HT1080 (cell line): ENCODE data around the gene ABCC4. TPM values are rescaled to one million over a fixed set of nuclear protein-coding genes. Genes with fewer than 3 reads are reported as not detected.

Experiments used
- DNase-seq: peaks from one replicate; pipeline ENCODE4 v3.0.0-alpha.2; 2015; ENCODE audit warnings: low read depth
- small RNA-seq: library from RNA; depleted of rRNA; stranded (forward); fragments of <200 nt; gene quantifications from one replicate; pipeline ENCODE3, GENCODE V24; 2014
- total RNA-seq: library from RNA; depleted of rRNA; stranded (reverse); fragments of >200 nt; shearing (Covaris generic); gene quantifications from 2 replicates; pipeline ENCODE4 v1.2.3, GENCODE V29; 2014

ABCC4 gene
- total RNA-seq, 1 experiment from 2014 or later, result 17.2 TPM

- no peak for DNase-seq
Measured at GRCh38 chr13:95003019-95003813, 298.0 kb downstream of the ABCC4 start.

GRCh38 chr13:95002126-95002525, 299.1 kb downstream of the ABCC4 start:
- no peak for DNase-seq

- DNase-seq, result no peak
Measured at GRCh38 chr13:94999871-95000270, 301.4 kb downstream of the ABCC4 start.

GRCh38 chr13:94997126-94997525, 304.1 kb downstream of the ABCC4 start:
- no peak for DNase-seq

- no peak for DNase-seq
Measured at GRCh38 chr13:94996445-94996844, 304.8 kb downstream of the ABCC4 start.

- no peak for DNase-seq
Measured at GRCh38 chr13:94994506-94994905, 306.7 kb downstream of the ABCC4 start.

- DNase-seq, result no peak
Measured at GRCh38 chr13:94993616-94994015, 307.6 kb downstream of the ABCC4 start.

- DNase-seq, result no peak
Measured at GRCh38 chr13:94992036-94992960, 309.0 kb downstream of the ABCC4 start.

- DNase-seq, result peak; percentile 15
Measured at GRCh38 chr13:94988654-94989053, 312.6 kb downstream of the ABCC4 start.

GRCh38 chr13:94987869-94988268, 313.4 kb downstream of the ABCC4 start:
- DNase-seq, result peak; percentile 34

GRCh38 chr13:94987081-94987480, 314.2 kb downstream of the ABCC4 start:
- no peak for DNase-seq

- DNase-seq, result no peak
Measured at GRCh38 chr13:94984958-94985357, 316.3 kb downstream of the ABCC4 start.

GRCh38 chr13:94978516-94978915, 322.7 kb downstream of the ABCC4 start:
- peak; percentile 61 for DNase-seq

GRCh38 chr13:94974015-94974951, 327.0 kb downstream of the ABCC4 start:
- no peak for DNase-seq

GRCh38 chr13:94972262-94972661, 329.0 kb downstream of the ABCC4 start:
- DNase-seq, result no peak

Small RNA genes lying within 50 kb of the gene (small RNA-seq; reads per million reads assigned to genes)
- gene RNU6-62P (not detected), gene RNY3P8 (not detected), gene RNY4P27 (0.14 reads per million)
